RWPE2 (cell line): ENCODE results near the gene LTC4S.

Experiments
- ATAC-seq: fragments of 200-7000 bp; cut with Tn5 transposase; 3 replicates; pipeline ENCODE4 v1.9.1; 2021; ENCODE audit warnings: low read depth
- DNase-seq: peaks from one replicate; pipeline ENCODE4 v3.0.0-alpha.2; 2020; ENCODE audit warnings: low spot score
- H3K27ac ChIP-seq: fragments of 450-650 bp; 2 replicates; pipeline ENCODE4 v1.5.1; 2017; ENCODE audit warnings: mild to moderate bottlenecking; ENCODE audit not compliant: poor library complexity, severe bottlenecking
- H3K27me3 ChIP-seq: fragments of 250-450 bp; sonication (Bioruptor Pico); 2 replicates; pipeline ENCODE4 v1.5.1; 2021; ENCODE audit warnings: mild to moderate bottlenecking, moderate library complexity; ENCODE audit not compliant: insufficient read depth, poor library complexity, severe bottlenecking
- H3K36me3 ChIP-seq: fragments of 250-450 bp; sonication (Bioruptor Pico); 2 replicates; pipeline ENCODE4 v1.5.1; 2020; ENCODE audit warnings: low read depth, mild to moderate bottlenecking, moderate library complexity
- H3K4me1 ChIP-seq: fragments of 250-450 bp; sonication (Bioruptor Pico); 2 replicates; pipeline ENCODE4 v1.5.1; 2021; ENCODE audit warnings: mild to moderate bottlenecking, moderate library complexity; ENCODE audit not compliant: insufficient read depth, poor library complexity, severe bottlenecking
- H3K4me3 ChIP-seq: fragments of 250-450 bp; sonication (Bioruptor Pico); 2 replicates; pipeline ENCODE4 v1.5.1; 2021; ENCODE audit warnings: mild to moderate bottlenecking, moderate library complexity; ENCODE audit not compliant: severe bottlenecking
- H3K9me3 ChIP-seq: fragments of 250-450 bp; sonication (Bioruptor Pico); 2 replicates; pipeline ENCODE4 v1.5.1; 2021; ENCODE audit warnings: mild to moderate bottlenecking, moderate library complexity; ENCODE audit not compliant: severe bottlenecking
- TF ChIP-seq, protein P1 (sequence below): fragments of 450-650 bp; IDR thresholded peaks from one replicate; pipeline ENCODE4 v1.5.1; 2017; ENCODE audit warnings: mild to moderate bottlenecking, moderate library complexity; ENCODE audit not compliant: poor library complexity, severe bottlenecking

LTC4S gene

DNA sequence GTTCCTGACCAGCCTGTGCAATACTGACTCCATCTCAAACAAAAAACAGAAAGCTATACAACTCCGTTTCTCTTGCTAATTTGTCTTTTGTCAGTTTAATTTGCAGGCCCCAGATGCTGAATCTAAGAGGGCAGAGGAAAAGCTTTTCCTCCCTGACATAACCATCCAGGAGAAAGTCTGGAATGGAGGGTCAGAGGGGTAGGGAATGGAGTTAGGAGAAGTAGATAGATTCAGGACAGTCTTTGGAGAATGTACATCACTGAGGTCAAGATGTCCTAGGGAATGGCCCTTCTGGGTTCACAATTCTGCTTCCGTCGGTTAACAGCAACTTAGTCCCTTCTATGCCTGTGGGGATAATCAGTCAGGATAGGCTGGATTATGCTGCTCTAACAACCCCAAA, 20.3 kb downstream of the LTC4S start:
- Histone ChIP-seq H3K9me3 (no peaks in the 10 kb centered on the region), H3K27me3 (no peaks in the 10 kb centered on the region), H3K4me3 (no peak overlapping the region), H3K4me1 (peaks cover 6% of the 10 kb centered on the region), H3K27ac (no peak overlapping the region), H3K36me3 (peaks cover 43% of the 10 kb centered on the region)
- ATAC-seq (no peak), DNase-seq (no peak)
- TF ChIP-seq, protein P1, sequence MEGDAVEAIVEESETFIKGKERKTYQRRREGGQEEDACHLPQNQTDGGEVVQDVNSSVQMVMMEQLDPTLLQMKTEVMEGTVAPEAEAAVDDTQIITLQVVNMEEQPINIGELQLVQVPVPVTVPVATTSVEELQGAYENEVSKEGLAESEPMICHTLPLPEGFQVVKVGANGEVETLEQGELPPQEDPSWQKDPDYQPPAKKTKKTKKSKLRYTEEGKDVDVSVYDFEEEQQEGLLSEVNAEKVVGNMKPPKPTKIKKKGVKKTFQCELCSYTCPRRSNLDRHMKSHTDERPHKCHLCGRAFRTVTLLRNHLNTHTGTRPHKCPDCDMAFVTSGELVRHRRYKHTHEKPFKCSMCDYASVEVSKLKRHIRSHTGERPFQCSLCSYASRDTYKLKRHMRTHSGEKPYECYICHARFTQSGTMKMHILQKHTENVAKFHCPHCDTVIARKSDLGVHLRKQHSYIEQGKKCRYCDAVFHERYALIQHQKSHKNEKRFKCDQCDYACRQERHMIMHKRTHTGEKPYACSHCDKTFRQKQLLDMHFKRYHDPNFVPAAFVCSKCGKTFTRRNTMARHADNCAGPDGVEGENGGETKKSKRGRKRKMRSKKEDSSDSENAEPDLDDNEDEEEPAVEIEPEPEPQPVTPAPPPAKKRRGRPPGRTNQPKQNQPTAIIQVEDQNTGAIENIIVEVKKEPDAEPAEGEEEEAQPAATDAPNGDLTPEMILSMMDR = no peak

DNA sequence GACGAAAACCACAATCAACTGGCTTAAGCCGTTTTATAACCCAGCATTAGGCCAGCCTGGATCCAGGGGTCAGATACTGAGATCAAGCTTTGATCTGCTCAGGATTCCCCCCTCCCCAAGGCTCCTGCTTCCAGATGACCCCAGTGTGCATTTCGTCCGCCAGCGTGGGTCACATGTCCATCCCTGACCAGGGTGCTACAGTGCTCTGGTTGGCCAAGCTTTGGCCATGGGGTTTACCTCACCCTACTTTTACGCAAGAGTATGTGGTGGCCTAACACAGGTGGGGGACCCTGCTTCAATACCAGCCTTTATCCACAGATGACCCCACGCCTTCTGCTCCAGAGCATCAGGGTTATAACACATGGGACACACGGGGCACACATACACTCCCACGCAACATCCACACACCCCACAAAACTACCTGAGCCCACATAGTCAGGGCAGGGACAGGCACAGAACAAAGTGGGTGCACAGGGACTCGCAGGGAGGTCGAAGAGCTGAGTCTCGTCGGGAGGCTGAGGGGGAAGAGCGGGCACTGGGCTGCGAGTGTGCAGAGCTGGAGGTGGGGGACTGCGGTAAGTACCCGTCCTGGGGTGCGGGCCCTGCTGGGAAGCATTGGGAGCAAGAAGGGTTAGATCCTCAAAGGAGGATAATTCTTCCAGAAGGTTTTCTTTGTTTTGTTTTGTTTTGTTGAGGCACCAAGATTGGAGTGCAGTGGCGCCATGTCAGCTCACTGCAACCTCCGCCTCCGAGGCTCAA, 21.9 kb downstream of the LTC4S start:
- Histone ChIP-seq H3K27me3 (no peaks in the 10 kb centered on the region), H3K9me3 (no peaks in the 10 kb centered on the region), H3K27ac (no peak overlapping the region), H3K4me1 (peaks cover 20% of the 10 kb centered on the region), H3K4me3 (no peak overlapping the region), H3K36me3 (peaks cover 36% of the 10 kb centered on the region)
- DNase-seq (no peak), ATAC-seq (no peak)
- TF ChIP-seq, protein P1 = no peak

DNA sequence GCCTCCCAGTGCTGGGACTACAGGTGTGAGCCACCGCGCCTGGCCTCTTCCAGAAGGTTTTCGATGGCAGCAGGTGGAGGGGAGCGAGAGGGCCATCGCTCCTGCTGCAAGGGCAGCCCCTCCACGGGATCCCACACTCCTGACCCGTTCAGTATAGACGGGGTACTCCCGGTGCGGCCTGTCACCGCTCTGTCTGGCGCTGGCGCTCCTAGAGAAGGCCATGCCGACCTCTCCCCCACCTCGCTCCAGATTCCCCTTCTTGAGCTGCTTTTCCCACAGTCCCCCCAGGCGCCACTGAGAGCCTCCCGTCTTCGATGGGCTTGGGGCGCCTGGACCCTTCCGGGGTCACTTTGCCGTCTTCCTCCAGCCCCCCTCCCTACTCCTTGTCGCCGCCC, 22.6 kb downstream of the LTC4S start:
- Histone ChIP-seq H3K27me3 (no peaks in the 10 kb centered on the region), H3K9me3 (no peaks in the 10 kb centered on the region), H3K4me1 (peaks cover 20% of the 10 kb centered on the region), H3K4me3 (no peak overlapping the region), H3K36me3 (peaks cover 32% of the 10 kb centered on the region), H3K27ac (no peak overlapping the region)
- TF ChIP-seq, protein P1 = no peak
- DNase-seq (peak; percentile 69), ATAC-seq (no peak)

DNA sequence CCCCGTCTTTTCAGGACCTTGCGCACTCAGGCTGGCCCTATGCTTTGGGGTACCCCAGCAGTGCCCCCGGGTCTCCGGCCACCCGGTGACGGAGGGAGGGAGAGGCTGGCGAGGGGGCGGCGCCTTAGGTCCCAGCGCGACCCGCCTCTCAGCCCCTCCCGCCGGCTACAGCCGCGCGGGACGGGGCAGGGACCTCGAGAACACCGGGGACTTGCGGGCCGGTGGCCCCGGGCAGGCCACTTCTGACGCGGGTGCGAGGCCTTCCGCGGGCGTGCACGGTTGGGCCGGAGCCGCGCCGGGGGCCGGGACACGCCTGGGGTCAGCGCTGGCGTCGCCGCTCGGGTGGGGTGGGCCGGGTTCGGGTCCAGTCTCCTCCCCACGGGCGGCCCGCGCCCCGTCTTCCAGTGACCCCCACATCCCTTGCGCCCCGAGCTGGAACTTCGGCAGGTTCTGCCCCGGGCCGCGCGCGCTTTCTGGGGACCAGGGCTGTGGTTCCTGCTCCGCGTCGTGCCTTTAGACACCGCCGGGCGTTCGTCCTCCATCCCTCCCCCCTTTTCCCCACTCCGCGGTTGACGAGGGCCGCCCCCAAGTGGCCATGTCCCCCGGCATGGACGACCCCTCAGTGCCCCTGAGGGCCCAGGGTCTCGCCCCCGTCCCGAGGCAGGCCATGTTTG, 23.1 kb downstream of the LTC4S start:
- peaks cover 28% of the 10 kb centered on the region for H3K36me3 ChIP-seq
- ATAC-seq = no peak
- H3K4me1 ChIP-seq = peaks cover 21% of the 10 kb centered on the region
- H3K27me3 ChIP-seq = no peaks in the 10 kb centered on the region
- DNase-seq = peak; percentile 74
- H3K9me3 ChIP-seq = no peaks in the 10 kb centered on the region
- no peak overlapping the region for H3K4me3 ChIP-seq
- TF ChIP-seq, protein P1 = no peak
- no peak overlapping the region for H3K27ac ChIP-seq

DNA sequence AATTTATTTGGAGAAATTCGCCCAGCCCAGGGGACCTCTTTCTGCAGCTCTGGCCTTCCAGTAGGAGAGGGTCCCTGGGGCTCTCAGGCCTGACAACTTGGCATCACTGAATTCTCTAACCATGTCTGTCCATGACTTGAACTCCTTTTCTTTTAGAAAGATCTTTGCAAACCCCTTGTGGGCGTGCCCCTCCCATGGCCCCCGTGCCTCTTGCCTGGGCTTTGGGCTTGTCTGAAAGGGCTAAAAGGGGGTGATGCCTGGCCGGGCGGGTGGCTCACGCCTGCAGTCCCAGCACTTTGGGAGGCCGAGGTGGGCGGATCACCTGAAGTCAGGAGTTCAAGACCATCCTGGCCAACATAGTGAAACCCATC, 23.7 kb downstream of the LTC4S start:
- H3K4me1 ChIP-seq = peaks cover 25% of the 10 kb centered on the region
- no peak overlapping the region for H3K27ac ChIP-seq
- no peaks in the 10 kb centered on the region for H3K27me3 ChIP-seq
- TF ChIP-seq, protein P1 = no peak
- DNase-seq (no peak), ATAC-seq (no peak)
- no peak overlapping the region for H3K4me3 ChIP-seq
- no peaks in the 10 kb centered on the region for H3K9me3 ChIP-seq
- H3K36me3 ChIP-seq = peaks cover 28% of the 10 kb centered on the region
